K562 (cell line): Measurements from ENCODE around the gene TMEM217. TPM values are rescaled to one million over a fixed set of nuclear protein-coding genes. Genes with fewer than 3 reads are reported as not detected.
"Not testable (repeated sequence)": the region's sequence is repeated elsewhere in the genome, so short reads cannot be mapped to it uniquely, and the experiment has no call there.

Source experiments
- ATAC-seq: fragments of 200-7000 bp; cut with Tn5 transposase; 3 replicates; pipeline ENCODE4 v1.9.1; 2020; ENCODE audit warnings: moderate library complexity
- BruUV-seq: library from RNA; stranded (reverse); fragments of 400-500 nt; replicated peaks from 2 replicates; lab custom pipeline; 2021; lab: Mats Ljungman, UMichigan
- CTCF ChIA-PET: fragments of 300-600 bp; formaldehyde crosslinking; extraction: SDS; loops from one replicate; lab custom pipeline; 2021; ENCODE audit warnings: low intra/inter-chr PET ratio; lab: Yijun Ruan, JAX
- POLR2A ChIA-PET: fragments of 300-600, 350-650 bp; sonication (Branson Sonifier 250); formaldehyde crosslinking; extraction: SDS; loops from one replicate; lab custom pipeline; 2021; ENCODE audit warnings: antibody characterized with exemption, inconsistent platforms; lab: Yijun Ruan, JAX
- DNase-seq, 4 experiments: peaks; one replicate each; pipeline versions ENCODE4 v3.0.0 to v3.0.0-alpha.2; 2011 to 2018; ENCODE audit warnings: low spot score in 3 of 4, mixed read lengths in 3 of 4; ENCODE audit errors: extremely low read depth in 1 of 4
- FAIRE-seq: peaks from 2 replicates; lab custom pipeline; 2011; peaks lifted over from hg19 to GRCh38; lab: Jason Lieb, UNC
- H2AFZ ChIP-seq: 2 replicates; pipeline ENCODE4 v1.6.0; 2011; ENCODE audit warnings: low read depth, low read length, control low read depth, inconsistent platforms
- H3K27ac ChIP-seq: fragments of 200-600 bp; 3 replicates; pipeline ENCODE4 v1.8.0; 2011; ENCODE audit warnings: low read depth, mild to moderate bottlenecking, control low read depth, inconsistent platforms, low read length, moderate library complexity, mixed read lengths; ENCODE audit errors: extremely low read depth
- H3K27me3 ChIP-seq, 2 experiments: fragments of 300-600 bp in 1 of 2; 2 replicates in 1 of 2; 3 replicates in 1 of 2; pipeline versions ENCODE4 v1.6.0 to v1.8.0; 2011; ENCODE audit warnings: inconsistent platforms in 2 of 2, low read length in 2 of 2, mild to moderate bottlenecking in 1 of 2, mixed read lengths in 1 of 2, moderate library complexity in 1 of 2; ENCODE audit not compliant: control insufficient read depth in 2 of 2, insufficient read depth in 2 of 2
- H3K36me3 ChIP-seq: fragments of 300-600 bp; 3 replicates; pipeline ENCODE4 v1.8.0; 2011; ENCODE audit warnings: mild to moderate bottlenecking, low read length, inconsistent platforms; ENCODE audit not compliant: control insufficient read depth, insufficient read depth
- H3K4me1 ChIP-seq, 2 experiments: fragments of 200-600 bp in 1 of 2; replicated peaks in 1 of 2; 2 replicates in 1 of 2; 3 replicates in 1 of 2; pipeline versions ENCODE4 v1.5.1 to v1.8.0; 2011; ENCODE audit warnings: inconsistent platforms in 2 of 2, low read length in 2 of 2, mild to moderate bottlenecking in 1 of 2, mixed read lengths in 1 of 2, moderate library complexity in 1 of 2; ENCODE audit not compliant: control insufficient read depth in 2 of 2, insufficient read depth in 2 of 2
- H3K4me2 ChIP-seq: 2 replicates; pipeline ENCODE4 v1.6.1; 2011; ENCODE audit warnings: low read length, control low read depth, inconsistent platforms, mixed read lengths; ENCODE audit not compliant: insufficient read depth
- H3K4me3 ChIP-seq: fragments of 200-600 bp; sonication (generic), shearing (Covaris generic); 2 replicates; pipeline ENCODE4 v1.5.1; 2016; ENCODE audit warnings: control low read depth, inconsistent platforms
- H3K79me2 ChIP-seq: fragments of 200-600 bp; 3 replicates; pipeline ENCODE4 v1.8.0; 2011; ENCODE audit warnings: low read length, inconsistent platforms; ENCODE audit not compliant: control insufficient read depth, insufficient read depth
- H3K9ac ChIP-seq, 2 experiments: 2 replicates each; pipeline versions ENCODE4 v1.6.0 to v1.6.1; 2011; ENCODE audit warnings: low read depth in 2 of 2, low read length in 2 of 2, control low read depth in 1 of 2, inconsistent platforms in 1 of 2, mild to moderate bottlenecking in 1 of 2, mixed read lengths in 1 of 2; ENCODE audit not compliant: insufficient read depth in 1 of 2
- H3K9me1 ChIP-seq: one replicate; pipeline ENCODE4 v1.6.0; 2011; ENCODE audit warnings: inconsistent platforms, mild to moderate bottlenecking, low read length, moderate library complexity; ENCODE audit not compliant: control insufficient read depth, insufficient read depth
- H3K9me3 ChIP-seq: replicated peaks from 2 replicates; pipeline ENCODE4 v1.5.1; 2011; ENCODE audit warnings: low read depth, low read length, inconsistent platforms; ENCODE audit not compliant: control insufficient read depth, insufficient read depth
- H4K20me1 ChIP-seq: replicated peaks from 2 replicates; pipeline ENCODE4 v1.6.1; 2011; ENCODE audit warnings: low read length, inconsistent platforms, mixed read lengths; ENCODE audit not compliant: control insufficient read depth, insufficient read depth
- CTBP1 ChIP-seq: fragments of 450-650 bp; IDR thresholded peaks from 2 replicates; pipeline ENCODE4 v1.6.1; 2016; ENCODE audit warnings: borderline replicate concordance
- CXXC5 ChIP-seq: fragments of 250-450 bp; sonication (Bioruptor Pico); IDR thresholded peaks from 2 replicates; pipeline ENCODE4 v1.8.0; 2022; ENCODE audit warnings: inconsistent platforms, mild to moderate bottlenecking, moderate library complexity
- EP400 ChIP-seq: fragments of 450-650 bp; IDR thresholded peaks from 2 replicates; pipeline ENCODE4 v1.6.1; 2017; ENCODE audit warnings: antibody characterized with exemption, mild to moderate bottlenecking, moderate library complexity
- HDAC1 ChIP-seq, 2 experiments: fragments of 450-650 bp; IDR thresholded peaks; 2 replicates each; pipeline ENCODE4 v1.6.1; 2016 to 2017; ENCODE audit warnings: inconsistent platforms in 1 of 2, mild to moderate bottlenecking in 1 of 2, moderate library complexity in 1 of 2
- MEF2D ChIP-seq: conservative IDR thresholded peaks from 2 replicates; pipeline ENCODE4 v1.6.1; 2016; ENCODE audit warnings: low read depth, missing genetic modification characterization, missing compliant biosample characterization
- MTA1 ChIP-seq: fragments of 450-650 bp; IDR thresholded peaks from 2 replicates; pipeline ENCODE4 v1.6.1; 2017; ENCODE audit warnings: borderline replicate concordance
- NFIC ChIP-seq: fragments of 450-650 bp; IDR thresholded peaks from 2 replicates; pipeline ENCODE4 v1.6.1; 2017; ENCODE audit warnings: mild to moderate bottlenecking, inconsistent platforms
- NR4A1 ChIP-seq, 2 experiments: fragments of 250-450 bp in 1 of 2; fragments of 450-650 bp in 1 of 2; sonication (Bioruptor Pico) in 1 of 2; IDR thresholded peaks; 2 replicates each; pipeline versions ENCODE4 v1.4.0 to v1.6.1; 2016 to 2020; ENCODE audit warnings: mild to moderate bottlenecking in 2 of 2, missing compliant biosample characterization in 1 of 2, missing genetic modification characterization in 1 of 2, moderate library complexity in 1 of 2
- PHF20 ChIP-seq: fragments of 450-650 bp; IDR thresholded peaks from 2 replicates; pipeline ENCODE4 v1.6.1; 2018; ENCODE audit not compliant: partially characterized antibody
- RBM25 ChIP-seq: fragments of 200-400 bp; formaldehyde crosslinking; IDR thresholded peaks from 2 replicates; pipeline ENCODE4 v1.6.1; 2018; ENCODE audit warnings: low read length, low read depth, moderate library complexity; ENCODE audit not compliant: severe bottlenecking
- RCOR1 ChIP-seq, 2 experiments: IDR thresholded peaks; 2 replicates each; pipeline ENCODE4 v1.6.1; 2012; ENCODE audit warnings: low read depth in 2 of 2, low read length in 2 of 2, borderline replicate concordance in 1 of 2, improper control_type of control experiment in 1 of 2
- RNF2 ChIP-seq: sonication (generic); IDR thresholded peaks from 2 replicates; pipeline ENCODE4 v1.6.1; 2016
- SMARCA5 ChIP-seq: fragments of 450-650 bp; IDR thresholded peaks from 2 replicates; pipeline ENCODE4 v1.6.1; 2016
- SP1 ChIP-seq: sonication (generic); formaldehyde crosslinking; IDR thresholded peaks from 2 replicates; pipeline ENCODE4 v1.8.1; 2022; ENCODE audit warnings: mild to moderate bottlenecking, missing genetic modification reagents
- ZNF175 ChIP-seq: fragments of 200-800 bp; sonication (Bioruptor generic); IDR thresholded peaks from 2 replicates; pipeline ENCODE4 v1.6.1; 2016; ENCODE audit warnings: low read depth, mild to moderate bottlenecking, missing genetic modification characterization, missing compliant biosample characterization
- ZNF239 ChIP-seq: fragments of 250-450 bp; sonication (Bioruptor Pico); IDR thresholded peaks from 2 replicates; pipeline ENCODE4 v1.4.0; 2020; ENCODE audit warnings: mild to moderate bottlenecking
- ZNF24 ChIP-seq: fragments of 450-650 bp; IDR thresholded peaks from 2 replicates; pipeline ENCODE4 v1.6.1; 2016
- ZNF347 ChIP-seq: fragments of 450-650 bp; formaldehyde crosslinking; IDR thresholded peaks from 2 replicates; pipeline ENCODE4 v1.4.0; 2020; ENCODE audit warnings: low read depth, mild to moderate bottlenecking, moderate library complexity
- ZNF592 ChIP-seq: fragments of 450-650 bp; IDR thresholded peaks from 2 replicates; pipeline ENCODE4 v1.6.1; 2017; ENCODE audit warnings: antibody characterized with exemption, mild to moderate bottlenecking
- WGBS: fragments of 100-300 bp; shearing (Covaris generic); methylation state at CpG from one replicate; pipeline ENCODE4 v1.1.6; 2016; ENCODE audit warnings: low coverage, mixed read lengths; ENCODE audit not compliant: insufficient coverage; ENCODE audit errors: missing lambda C conversion rate; 5-methylcytosine and 5-hydroxymethylcytosine counted together
- in situ Hi-C: fragments of 300-500 bp; cut with MboI; formaldehyde crosslinking; loops from 4 replicates; pipeline ENCODE4 v1.15.0; 2018; ENCODE audit warnings: inconsistent platforms, mixed read lengths
- intact Hi-C: fragments of 100-400 bp; cut with micrococcal nuclease; formaldehyde crosslinking; loops from 2 replicates; pipeline ENCODE4 v1.14.2; 2022
- polyA plus RNA-seq, 8 experiments: library from polyadenylated mRNA; depleted of rRNA in 4 of 8; stranded (reverse) in 5 of 8; unstranded in 3 of 8; fragments of >200 nt; fragmentation: Nextera tagmentation in 2 of 8; fragmentation: Illumina TruSeq in 1 of 8; extraction: Ambion mirVana in 2 of 8; extraction: Trizol in 1 of 8; gene quantifications; 2 replicates each; pipeline versions ENCODE4 v1.2.1 to v1.2.3, GENCODE V29; 2011 to 2014; ENCODE audit warnings: inconsistent platforms in 1 of 8, missing spikeins in 1 of 8
- total RNA-seq, 7 experiments: library from RNA; depleted of rRNA in 6 of 7; stranded (reverse); fragments of >200 nt in 6 of 7; fragmentation: Illumina TruSeq in 2 of 7; extraction: Trizol in 2 of 7; gene quantifications; 2 replicates each; pipeline versions ENCODE4 v1.2.1 to v1.2.3, GENCODE V29; 2011 to 2021; ENCODE audit warnings: low replicate concordance in 1 of 7

TMEM217 gene
- total and polyA plus RNA-seq, 9 of the 15 experiments (the other 6 are each of a cell fraction or from before 2014, with no cell fraction given) = 1.3 to 8.0 (median 1.9) TPM

- CTCF ChIA-PET; FAIRE-seq; DNase-seq; H3K9me3 ChIP-seq; H4K20me1 ChIP-seq; H3K79me2 ChIP-seq; H3K36me3 ChIP-seq; H3K27me3 ChIP-seq; BruUV-seq; intact Hi-C loops; H3K9me1 ChIP-seq; ATAC-seq; H2AFZ ChIP-seq; H3K4me3 ChIP-seq; H3K9ac ChIP-seq; H3K4me2 ChIP-seq; in situ Hi-C loops; TF ChIP-seq NR4A1 (CRISPR knock-in tag; IDR thresholded peaks at IDR 0.05): not testable (repeated sequence)
- Histone ChIP-seq H3K27ac (peak overlapping the region; percentile 97), H3K4me1 (peaks cover 69 to 71% of the 10 kb centered on the region in 2 experiments)
- 58% methylated on average over 6 of the region's 6 CpGs for WGBS
- POLR2A ChIA-PET = interaction anchor here (0.6 to 2.6 kb wide), 4 partner anchors 9 to 148 kb away, joined by 4 to 24 read pairs (median 6); no protein-coding TSS in a partner anchor
- TF ChIP-seq CTBP1 = peak; percentile 34; the same call in 1 of the 2 replicates
- TF ChIP-seq NFIC = peak; percentile 8; the same call in 1 of the 2 replicates
- peak; percentile 15; the same call in 1 of the 2 replicates for TF ChIP-seq MTA1
- TF ChIP-seq ZNF24 = peak; percentile 89; the same call in 1 of the 2 replicates
- peak; percentile 24; the same call in 1 of the 2 replicates for TF ChIP-seq NR4A1 (tag; IDR thresholded peaks at IDR 0.05)
- peak in 1 of 2 experiments; percentile 90; a peak in 2 of 4 replicates for TF ChIP-seq RCOR1 (IDR thresholded peaks at IDR 0.05; ENCODE audit: borderline replicate concordance in 1 of 2, low read depth in 2 of 2, low read length in 2 of 2)
- peak; percentile 18 for TF ChIP-seq PHF20
- TF ChIP-seq HDAC1 (IDR thresholded peaks at IDR 0.05) = peak in 1 of 2 experiments; percentile 42; a peak in 1 of 4 replicates
- 0 out of 2 replicates have a peak, but pooled peaks have one; percentile 17 for TF ChIP-seq EP400
- peak; percentile 45 for TF ChIP-seq RBM25
- peak; percentile 98 for TF ChIP-seq MEF2D (tag)
- TF ChIP-seq CXXC5 (CRISPR knock-in tag) = peak; percentile 11; the same call in 1 of the 2 replicates
- TF ChIP-seq ZNF175 (CRISPR knock-in tag) = peak; percentile 50; the same call in 1 of the 2 replicates
- peak; percentile 55; the same call in 1 of the 2 replicates for TF ChIP-seq ZNF592
- TF ChIP-seq SMARCA5 = peak; percentile 81; the same call in 1 of the 2 replicates
- TF ChIP-seq SP1 = peak; percentile 61
- TF ChIP-seq ZNF239 (CRISPR knock-in tag) = peak; percentile 7; the same call in 1 of the 2 replicates
- 0 out of 2 replicates have a peak, but pooled peaks have one; percentile 33 for TF ChIP-seq ZNF347 (CRISPR knock-in tag)
- TF ChIP-seq RNF2 = peak; percentile 34; the same call in 1 of the 2 replicates
These were observed 71.8 kb downstream of the TMEM217 start for GRCh38 chr6:37185949-37186720.
